Dedifferentiated amniotic fluid mesenchymal stem cell (primary cell): ENCODE data around the gene XIRP1.

Experiments
- DNase-seq: peaks from one replicate; pipeline ENCODE4 v3.0.0-alpha.2; 2016; ENCODE audit errors: extremely low spot score

Gene XIRP1

DNA sequence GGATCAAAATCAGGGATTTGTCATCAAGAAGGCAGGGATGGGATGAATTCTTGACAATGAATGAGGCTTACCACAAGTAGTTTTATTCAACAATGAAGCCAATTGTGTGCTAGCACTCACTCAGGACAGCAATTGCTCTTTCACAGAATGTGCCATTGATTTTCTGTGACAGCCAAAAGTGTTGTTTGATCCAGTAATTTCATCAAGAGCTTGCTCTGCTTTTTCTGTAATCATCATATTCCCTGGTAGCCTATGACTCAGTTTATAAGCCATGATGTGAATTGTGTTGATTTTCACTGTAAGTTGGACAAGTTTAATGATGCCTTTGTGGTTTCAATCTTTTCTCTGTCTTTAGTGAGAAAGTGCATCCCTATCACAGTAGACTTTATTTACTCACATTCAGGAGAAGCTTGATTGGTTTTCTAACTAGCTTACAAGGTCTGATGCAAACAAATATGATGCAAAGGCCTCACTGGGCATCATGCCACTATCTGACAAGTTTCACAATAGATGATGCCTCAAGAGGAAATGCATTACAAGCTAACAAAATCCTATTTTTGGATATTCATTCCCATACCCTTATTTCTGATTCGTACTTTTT is 25.4 kb downstream of the XIRP1 start:
- peak; percentile 92 for DNase-seq

DNA sequence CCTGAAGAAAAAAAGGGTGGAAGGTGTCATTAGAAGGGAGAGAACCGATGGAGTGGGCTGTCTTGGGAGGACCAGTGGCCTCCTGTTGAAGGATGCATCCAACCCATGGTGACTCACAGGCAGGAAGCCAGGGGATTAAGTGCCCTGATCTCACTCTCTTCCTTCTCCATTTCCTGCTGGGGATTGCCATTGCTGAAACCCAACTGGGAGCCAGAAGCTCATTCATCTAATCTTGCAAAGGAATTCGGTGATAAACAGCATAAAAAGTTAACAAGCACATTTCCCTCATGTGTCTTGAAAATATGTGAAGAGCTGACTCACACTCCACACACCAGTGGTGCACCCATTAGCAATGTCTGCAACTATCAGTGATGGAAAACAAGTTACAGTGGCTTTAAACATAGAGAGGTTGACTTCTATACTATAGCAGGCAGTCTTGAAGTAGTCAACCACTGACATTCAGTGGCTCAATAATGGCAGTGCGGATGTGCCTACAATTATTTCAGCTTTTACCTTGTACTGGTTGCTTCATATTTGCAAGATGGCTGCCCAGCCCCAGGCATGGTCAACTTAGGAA is 26.2 kb downstream of the XIRP1 start:
- peak; percentile 53 for DNase-seq

DNA sequence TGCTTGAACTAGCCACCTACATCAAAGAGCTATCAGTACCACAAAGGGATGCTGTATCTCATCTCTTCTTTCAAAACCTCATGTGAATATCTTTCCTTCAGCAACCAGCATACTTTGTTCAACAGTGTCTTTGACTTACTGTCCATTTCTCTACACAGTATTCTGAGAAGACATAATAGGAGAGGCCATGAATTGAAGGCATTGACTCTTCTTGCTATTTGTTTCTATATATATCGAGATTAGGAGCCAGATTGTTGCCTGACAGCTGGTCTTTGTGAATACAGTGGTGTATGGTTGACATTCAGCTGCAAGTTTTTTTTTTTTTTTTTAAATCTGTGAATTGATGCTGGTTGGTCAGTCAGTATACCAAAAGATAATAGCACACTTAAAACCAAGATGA is 26.9 kb downstream of the XIRP1 start:
- no peak for DNase-seq

DNA sequence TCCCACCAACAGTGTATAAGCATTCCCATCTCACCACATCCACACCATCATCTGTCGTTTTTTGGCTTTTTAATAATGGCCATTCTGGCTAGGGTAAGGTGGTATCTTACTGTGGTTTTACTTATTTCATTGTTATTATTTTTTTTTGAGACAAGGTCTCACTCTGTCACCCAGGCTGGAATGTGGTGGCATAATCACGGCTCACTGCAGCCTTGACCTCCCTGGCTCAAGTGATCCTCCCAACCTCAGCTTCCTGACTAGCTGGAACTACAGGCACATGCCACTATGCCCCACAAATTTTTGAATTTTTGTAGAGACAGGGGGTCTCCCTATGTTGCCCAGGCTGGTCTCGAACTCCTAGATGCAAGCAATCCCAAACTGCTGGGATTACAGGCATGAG is 28.0 kb downstream of the XIRP1 start:
- no peak for DNase-seq

DNA sequence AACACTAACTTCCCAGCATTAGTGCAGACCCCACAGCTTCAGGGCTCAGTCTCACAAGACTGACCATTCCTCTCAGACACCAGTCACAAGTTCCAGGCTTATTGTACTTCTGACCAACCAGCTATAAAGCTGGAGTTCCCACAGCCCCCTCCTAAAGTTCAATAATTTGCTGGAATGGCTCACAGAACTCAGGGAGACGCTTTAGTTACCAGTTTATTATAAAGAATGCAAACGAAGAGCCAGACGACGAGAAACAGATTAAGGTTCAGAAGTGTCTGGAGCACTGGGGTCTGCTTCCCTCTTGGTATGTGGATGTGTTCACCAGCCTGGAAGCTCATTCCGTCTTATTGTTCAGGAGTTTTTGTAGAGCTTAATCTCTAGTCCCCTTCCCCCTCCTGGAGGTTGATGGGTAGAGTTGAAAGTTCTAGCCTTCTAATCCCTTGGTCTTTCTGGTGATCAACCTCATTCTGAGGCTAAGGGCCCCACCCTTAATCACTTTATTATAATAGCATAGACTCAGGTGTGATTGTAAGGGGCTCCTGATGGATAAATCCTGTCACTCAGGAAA is 34.2 kb downstream of the XIRP1 start:
- no peak for DNase-seq

DNA sequence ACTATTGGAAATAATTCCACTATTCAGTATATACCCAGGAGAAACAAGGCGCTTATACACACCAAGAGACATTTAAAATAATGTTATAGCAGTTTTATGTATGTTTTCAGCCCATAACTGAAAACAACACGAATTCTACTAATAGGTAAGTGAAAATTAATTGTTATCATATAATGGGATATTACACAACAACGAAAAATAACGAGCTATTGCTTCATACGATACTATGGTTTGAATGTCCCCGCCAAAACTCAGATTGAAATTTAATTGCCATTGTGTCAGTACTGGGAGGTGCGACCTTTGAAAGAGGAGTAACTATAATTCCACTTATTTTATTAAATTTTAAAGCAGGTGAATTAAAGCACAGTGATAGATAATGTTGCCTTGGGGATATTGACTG is 35.0 kb downstream of the XIRP1 start:
- no peak for DNase-seq

DNA sequence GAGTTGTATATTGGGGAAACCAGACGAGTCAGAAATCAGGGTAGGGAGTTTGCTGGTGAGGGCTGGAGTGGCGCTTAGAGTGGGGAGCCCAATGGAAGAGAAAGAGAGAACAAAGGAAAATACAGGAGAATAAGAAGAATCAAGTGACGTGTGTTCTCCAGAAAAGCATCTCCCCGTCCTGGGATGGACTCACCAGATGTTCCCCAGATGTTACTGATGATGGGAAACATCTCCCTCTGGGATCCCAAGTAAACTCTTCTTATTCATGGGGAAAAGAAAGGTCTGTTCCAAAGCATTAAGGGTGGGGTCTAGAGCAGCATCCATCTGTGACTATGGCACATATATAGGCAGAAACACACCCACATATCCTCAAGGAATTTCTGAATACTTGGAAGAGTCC is 36.0 kb downstream of the XIRP1 start:
- no peak for DNase-seq

DNA sequence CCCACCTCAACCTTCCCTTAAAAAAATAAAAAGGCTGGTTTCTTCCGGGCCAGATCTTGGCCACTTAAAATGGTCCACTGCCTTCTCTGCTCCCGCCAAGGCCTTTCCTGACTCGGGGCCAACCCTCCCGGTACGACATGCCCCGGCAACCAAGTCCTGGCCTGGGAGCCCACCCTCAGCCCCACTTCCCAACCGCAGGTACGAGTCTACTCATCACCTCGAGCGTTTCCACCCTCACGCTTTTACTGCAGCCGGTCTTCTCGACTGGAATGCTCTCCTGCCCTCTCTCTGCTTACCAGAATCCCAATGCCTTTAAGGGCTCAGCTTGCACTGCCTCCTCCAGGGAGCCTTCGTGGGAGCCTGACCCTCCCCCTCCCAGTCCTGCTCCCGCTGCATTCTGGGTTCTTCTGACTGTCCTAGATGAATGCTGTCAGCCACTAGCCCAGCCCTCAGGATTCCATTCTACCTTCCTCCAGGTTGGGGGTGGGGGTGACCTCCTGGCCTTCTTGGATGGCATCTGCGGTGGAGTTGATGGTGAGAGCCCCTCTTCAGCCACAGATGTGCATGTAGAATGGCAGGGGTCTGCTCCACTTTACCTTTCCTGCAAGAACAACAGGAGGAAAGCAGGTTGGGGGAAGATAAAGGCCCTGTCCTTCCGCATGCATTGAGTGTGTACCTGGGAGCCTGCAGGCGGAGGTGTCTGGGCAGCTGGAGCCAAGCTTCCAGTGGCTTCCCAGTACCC is 37.9 kb downstream of the XIRP1 start:
- DNase-seq: no peak

DNA sequence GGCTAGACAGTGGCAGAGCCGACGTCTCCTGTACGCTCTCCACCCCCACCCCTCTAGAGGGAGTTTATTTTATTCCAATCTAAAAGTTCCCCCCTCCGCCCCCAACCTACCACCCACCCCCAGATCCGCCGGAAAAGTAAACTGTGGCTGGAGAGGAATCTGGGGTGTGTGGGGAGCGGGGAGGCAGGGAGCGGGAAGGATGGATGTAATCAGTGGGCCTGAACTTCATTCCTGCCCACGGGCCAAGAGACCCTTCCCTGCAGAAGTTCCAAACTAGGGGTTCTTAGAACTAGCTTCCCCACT is 38.5 kb downstream of the XIRP1 start:
- no peak for DNase-seq

DNA sequence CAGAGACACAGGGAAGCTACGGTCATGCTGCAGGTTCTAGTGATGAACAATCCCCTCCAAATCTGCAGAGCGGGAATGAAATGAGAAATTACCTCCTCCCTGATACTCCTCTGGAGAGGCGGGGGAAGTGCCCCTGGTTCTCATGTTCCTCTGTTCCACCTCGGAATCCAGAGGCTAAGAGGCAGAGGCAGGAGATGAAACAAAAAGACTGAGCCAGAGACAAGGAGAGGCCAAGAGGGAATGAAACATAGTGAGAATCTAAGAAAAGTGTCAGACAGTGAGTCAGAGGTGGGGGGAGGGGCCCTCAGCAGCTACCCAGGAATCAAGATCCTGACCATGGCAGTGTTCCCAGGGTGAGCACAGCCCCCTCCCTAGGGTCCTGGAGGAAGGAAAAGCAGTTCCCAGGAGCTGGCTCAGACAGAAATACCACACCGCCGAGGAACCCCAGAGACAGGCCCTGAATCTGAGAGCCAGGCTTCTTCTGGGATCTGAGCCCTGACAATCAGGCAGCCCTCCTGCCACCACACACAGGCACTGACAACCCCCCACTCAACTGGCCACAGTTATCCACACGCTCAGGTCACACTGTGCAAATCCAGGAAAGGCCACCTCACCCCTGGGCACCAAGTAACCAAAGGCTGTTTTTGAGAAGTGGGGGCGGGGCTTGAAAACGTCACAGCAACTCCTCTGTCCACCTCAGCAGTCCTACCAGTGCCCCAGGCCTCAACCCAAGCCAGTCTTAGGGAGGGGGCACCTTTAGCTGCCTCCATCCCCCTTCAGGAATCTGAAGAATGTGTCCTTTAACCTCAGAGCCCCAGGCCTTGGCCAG is 41.4 kb downstream of the XIRP1 start:
- peak; percentile 90 for DNase-seq

DNA sequence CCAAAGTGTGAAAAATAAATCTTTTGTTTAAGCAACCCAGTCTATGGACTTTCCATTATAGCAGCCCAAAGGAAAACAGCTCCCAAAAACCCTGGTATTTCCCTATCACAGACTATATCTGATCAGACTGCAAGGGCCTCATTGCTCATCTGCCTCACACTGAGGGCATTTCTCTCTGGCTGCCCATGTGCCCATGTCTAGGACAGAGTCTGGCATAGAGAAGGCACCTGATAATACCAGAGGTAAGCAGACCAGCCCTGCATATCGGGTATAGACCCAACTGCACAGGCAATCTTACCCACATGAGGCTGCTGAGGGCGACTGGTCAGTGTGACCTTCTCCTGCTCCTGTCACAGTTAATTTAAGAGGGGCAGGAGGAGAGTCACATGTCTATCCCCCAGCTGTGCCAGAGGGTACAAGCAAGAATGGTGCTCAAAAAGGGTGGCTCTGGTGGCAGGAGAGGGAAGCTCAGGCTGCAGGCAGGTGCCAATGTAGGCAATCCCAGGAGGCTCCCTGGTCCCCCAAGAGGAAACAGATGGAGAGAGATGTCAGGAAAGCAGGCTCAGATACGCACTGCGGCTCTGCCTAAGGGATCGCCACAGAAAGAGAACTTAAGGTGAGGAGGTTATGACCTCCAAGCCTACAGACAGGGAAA is 42.1 kb downstream of the XIRP1 start:
- DNase-seq: no peak

DNA sequence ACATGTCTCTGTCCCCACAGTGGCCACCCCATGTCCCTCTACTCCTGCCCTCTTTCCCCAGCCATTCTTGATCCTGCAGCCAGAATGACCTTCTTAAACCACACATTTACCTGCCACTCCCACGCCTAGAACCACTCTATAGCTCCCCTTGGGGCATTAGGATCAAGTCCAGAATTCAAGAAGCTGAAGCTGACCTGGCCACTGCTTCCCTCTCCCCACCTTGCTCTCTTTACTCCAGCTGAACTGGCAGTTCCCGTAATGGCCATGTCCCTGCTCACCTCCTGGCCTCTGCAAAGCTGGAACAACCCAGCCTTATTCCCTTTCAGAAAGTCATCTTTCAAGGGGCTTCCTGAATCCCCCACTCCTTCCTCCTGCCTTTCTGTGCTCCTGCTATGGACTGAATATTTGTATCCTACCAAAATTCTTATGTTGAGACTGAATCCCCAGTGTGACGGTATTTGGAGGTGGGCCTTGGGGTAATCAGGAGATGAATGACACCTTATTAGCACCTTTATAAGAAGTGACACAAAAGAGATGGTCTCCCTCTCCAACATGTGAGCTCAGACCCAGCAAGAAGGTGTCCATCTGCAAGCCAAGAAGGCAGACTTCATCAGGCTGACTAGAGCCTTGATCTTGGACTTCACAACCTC is 42.8 kb downstream of the XIRP1 start:
- DNase-seq: no peak

DNA sequence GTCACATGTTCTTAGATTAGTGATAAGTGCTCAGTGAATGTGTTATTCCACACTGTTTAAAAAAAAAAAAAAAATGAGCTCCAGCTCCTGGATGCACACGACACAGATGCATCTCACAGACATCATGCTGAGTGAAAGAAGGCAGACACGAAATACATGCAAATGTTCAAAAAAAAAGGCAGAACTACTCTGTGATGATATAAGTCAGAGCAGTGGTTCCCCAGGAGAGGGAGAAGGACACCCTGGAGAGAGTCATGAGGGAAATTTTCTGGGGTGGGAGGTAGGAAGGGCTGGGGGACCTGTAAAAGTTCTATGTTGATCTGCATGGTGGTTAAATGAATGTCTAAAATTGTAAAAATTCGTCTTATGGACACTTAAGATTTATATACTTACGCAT is 43.3 kb downstream of the XIRP1 start:
- DNase-seq: no peak

DNA sequence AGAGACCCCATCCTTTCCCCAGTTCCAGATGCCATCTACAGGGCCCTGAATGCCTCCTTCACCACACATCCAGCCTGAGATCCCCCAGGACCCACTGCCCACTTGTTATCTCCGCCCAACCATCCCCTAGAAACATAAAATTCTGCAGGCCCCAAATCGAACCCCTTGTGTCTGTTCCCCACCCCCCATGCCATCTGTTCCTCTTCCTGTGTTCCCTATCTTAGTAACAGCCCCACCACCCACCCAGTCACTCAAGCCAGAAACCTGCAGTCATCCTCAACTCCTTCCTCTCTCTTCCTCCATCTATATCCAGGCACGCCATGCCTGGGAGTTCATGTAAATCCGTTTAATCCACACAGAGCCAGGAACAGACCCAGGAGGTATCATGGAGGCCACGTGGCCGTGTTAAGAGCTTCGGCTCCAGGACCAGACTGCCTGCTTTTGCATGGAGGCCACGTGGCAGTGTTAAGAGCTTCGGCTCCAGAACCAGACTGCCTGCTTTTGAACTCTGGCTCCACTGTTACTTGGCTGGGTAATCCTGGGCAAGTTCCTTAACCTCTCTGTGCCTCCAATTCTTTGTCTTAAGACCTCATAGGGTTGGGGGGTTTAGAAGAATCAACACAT is 43.8 kb downstream of the XIRP1 start:
- DNase-seq: no peak

DNA sequence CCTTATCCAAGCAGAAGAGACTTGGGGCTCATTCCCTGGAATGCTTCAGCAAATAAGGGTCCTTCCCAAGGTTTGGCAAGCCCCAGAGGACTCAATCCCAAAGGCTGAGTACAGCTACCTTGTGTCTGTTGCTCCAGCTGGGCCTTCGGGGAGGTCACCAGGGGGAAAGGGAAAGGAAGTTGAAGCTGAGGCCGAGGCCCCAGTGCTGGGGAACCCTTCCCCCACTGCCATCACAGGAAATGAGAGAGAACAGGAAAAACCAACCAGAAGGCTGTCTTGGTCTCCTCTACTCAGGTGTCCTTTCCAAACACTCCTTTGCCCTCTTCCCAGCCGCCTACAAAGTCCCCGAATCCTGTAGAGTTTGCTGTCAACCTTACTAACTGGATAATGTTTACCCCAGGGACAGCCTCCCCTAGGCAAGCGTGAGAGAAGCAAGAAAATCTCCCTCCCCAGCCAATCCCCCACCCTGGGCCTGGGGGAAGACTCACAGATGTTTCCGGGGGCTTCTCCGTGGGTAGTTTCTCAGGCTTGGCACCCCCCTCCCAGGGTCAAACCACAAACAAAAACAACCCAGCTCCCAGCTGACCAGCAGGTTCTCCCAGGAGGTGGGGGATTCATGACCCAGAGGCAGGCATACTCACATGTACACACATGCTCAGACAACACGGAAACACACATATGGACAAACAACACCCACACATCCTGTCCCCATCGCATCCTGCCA is 44.5 kb downstream of the XIRP1 start:
- DNase-seq: no peak

DNA sequence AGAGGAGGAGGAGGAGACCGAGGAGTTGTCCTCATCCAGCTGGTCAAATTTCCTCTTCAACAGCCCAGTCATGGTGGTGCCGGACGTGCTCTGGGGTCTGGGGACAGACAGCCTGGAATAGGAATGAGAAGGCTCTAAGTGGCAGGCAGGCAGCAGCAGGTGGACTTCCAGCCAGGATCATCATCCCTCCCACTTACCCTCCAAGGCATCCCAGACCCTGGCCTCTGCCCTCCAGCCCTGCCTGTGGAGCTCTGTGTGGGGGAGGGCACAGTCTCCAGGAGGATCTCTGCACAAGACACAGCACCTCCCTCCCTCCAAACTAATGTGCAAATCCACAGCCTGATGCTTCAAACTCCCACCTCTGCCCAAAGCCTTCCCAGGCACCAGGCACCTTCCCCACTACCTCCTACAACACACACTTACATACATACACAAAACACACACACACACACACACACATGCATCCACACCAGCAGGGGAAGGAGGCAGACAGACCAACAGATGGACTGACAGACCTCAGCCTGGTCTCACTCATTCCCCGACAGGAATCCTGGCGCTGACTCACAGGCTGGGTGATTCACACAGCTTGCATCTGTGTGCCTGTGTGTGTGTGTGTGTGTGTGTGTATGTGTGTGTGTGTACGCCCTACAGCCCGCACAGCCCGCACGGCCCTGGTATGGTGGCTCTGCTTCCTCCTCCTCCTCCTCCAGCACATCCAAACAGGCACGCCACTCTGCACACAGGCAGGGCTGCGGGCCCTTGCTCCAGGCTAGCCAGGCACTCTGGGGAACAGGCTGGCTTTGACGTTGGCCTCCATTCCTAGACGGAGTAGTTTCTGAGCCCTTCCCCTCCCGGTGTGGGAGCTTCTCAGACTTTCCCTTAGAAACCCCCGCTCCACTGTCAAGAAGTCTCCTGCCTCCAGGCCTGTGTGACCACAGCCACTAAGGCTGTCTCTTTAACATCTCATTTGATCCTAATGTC is 45.5 kb downstream of the XIRP1 start:
- peak; percentile 91 for DNase-seq

DNA sequence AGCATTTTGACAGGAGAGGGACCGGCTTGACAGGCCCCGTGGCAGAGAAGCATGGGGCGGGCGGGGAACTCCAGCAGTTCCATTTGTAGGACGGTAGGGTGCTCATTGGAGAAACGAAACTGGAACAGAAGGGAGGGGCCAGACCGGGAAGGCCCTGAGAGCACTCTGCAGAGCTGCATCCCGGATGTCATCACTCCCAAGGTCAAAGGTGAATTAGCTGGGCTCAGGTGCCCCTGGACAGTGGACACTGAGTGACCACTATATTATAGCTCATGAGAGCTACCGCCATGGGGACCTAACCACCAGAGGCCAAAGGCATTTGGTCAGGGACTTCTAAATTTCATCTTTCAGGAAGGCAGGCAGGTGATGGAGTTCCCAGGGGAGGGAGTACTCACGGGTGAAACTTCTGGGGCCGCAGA is 46.3 kb downstream of the XIRP1 start:
- DNase-seq: no peak

DNA sequence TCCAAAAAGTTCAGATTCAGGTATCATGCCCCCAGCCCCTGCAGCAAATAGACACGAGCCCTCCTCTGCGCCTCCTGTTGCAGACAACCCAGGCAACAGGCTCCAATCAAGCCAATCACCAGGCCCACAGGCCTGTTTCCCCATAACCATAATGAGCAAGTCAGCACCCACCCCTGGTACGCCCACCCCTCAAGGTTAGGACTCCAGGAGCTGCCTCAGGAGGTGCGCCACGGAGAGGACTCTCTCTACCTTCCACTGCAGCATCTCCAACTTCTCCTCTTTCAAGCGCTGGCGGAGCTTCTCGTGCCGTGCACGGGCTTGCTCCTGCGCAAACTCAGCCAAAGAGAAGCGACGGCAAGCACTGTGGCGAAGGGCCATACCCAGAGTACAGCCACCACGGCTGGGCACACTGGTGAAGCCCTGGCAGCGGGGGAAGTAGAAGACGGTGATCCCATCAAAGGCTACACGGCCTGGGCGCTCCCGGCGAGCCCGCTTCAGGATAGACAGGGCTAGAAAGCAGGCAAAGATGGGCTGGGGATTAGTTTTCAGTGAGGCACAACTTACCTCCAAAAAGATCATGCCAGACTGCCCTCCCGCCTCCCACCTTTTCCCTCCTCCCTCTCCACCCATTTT is 47.5 kb downstream of the XIRP1 start:
- DNase-seq: no peak
